ENCODE data around the gene LGALS12.
"Not testable (repeated sequence)": the region's sequence is repeated elsewhere in the genome, so short reads cannot be mapped to it uniquely, and the experiment has no call there.

DNA sequence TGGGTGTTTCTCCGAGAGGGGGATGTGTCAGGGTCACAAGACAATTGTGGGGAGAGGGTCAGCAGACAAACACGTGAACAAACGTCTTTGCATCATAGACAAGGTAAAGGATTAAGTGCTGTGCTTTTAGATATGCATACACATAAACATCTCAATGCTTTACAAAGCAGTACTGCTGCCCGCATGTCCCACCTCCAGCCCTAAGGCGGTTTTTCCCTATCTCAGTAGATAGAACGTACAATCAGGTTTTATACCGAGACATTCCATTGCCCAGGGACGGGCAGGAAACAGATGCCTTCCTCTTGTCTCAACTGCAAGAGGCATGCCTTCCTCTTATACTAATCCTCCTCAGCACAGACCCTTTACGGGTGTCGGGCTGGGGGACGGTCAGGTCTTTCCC, 22.3 kb downstream of the LGALS12 start:
- TF ChIP-seq, protein P1, sequence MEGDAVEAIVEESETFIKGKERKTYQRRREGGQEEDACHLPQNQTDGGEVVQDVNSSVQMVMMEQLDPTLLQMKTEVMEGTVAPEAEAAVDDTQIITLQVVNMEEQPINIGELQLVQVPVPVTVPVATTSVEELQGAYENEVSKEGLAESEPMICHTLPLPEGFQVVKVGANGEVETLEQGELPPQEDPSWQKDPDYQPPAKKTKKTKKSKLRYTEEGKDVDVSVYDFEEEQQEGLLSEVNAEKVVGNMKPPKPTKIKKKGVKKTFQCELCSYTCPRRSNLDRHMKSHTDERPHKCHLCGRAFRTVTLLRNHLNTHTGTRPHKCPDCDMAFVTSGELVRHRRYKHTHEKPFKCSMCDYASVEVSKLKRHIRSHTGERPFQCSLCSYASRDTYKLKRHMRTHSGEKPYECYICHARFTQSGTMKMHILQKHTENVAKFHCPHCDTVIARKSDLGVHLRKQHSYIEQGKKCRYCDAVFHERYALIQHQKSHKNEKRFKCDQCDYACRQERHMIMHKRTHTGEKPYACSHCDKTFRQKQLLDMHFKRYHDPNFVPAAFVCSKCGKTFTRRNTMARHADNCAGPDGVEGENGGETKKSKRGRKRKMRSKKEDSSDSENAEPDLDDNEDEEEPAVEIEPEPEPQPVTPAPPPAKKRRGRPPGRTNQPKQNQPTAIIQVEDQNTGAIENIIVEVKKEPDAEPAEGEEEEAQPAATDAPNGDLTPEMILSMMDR (CRISPR knock-in tag; IDR thresholded peaks at IDR 0.05), result not testable (repeated sequence)
- TF ChIP-seq RAD21 (CRISPR knock-in tag; IDR thresholded peaks at IDR 0.05); SMC3 (IDR thresholded peaks at IDR 0.05; ENCODE audit: low read length); GTF2F1 (IDR thresholded peaks at IDR 0.05; ENCODE audit: low read length); NR3C1 (CRISPR knock-in tag; IDR thresholded peaks at IDR 0.05); ZFP1 (CRISPR knock-in tag; IDR thresholded peaks at IDR 0.05); CBX2 (IDR thresholded peaks at IDR 0.05; ENCODE audit: low read depth, low read length); CBX2 (CRISPR knock-in tag; IDR thresholded peaks at IDR 0.05; ENCODE audit: low read depth); BRD4 (CRISPR knock-in tag; IDR thresholded peaks at IDR 0.05): not testable (repeated sequence)
